HEK293T (cell line): ENCODE data around the gene SLC17A7.

Source experiments
- BHLHE40 ChIP-seq: fragments of 450-650 bp; IDR thresholded peaks from 2 replicates; pipeline ENCODE4 v1.6.1; 2016; ENCODE audit warnings: mild to moderate bottlenecking, moderate library complexity, borderline replicate concordance
- CTBP1 ChIP-seq: fragments of 450-650 bp; IDR thresholded peaks from 2 replicates; pipeline ENCODE4 v1.6.1; 2016; ENCODE audit warnings: borderline replicate concordance
- ELF4 ChIP-seq: fragments of 450-650 bp; IDR thresholded peaks from 2 replicates; pipeline ENCODE4 v1.6.1; 2017; ENCODE audit warnings: antibody characterized with exemption
- FOXK2 ChIP-seq: fragments of 450-650 bp; IDR thresholded peaks from 2 replicates; pipeline ENCODE4 v1.6.1; 2016; ENCODE audit warnings: mild to moderate bottlenecking
- FOXM1 ChIP-seq: fragments of 450-650 bp; IDR thresholded peaks from 2 replicates; pipeline ENCODE4 v1.6.1; 2017; ENCODE audit warnings: mild to moderate bottlenecking, borderline replicate concordance
- HDGF ChIP-seq: fragments of 450-650 bp; IDR thresholded peaks from 2 replicates; pipeline ENCODE4 v1.6.1; 2017; ENCODE audit warnings: antibody characterized with exemption, borderline replicate concordance
- NFRKB ChIP-seq: fragments of 450-650 bp; IDR thresholded peaks from 2 replicates; pipeline ENCODE4 v1.6.1; 2016; ENCODE audit warnings: mild to moderate bottlenecking, moderate library complexity
- PKNOX1 ChIP-seq: fragments of 450-650 bp; IDR thresholded peaks from 2 replicates; pipeline ENCODE4 v1.6.1; 2016
- SP1 ChIP-seq: fragments of 450-650 bp; IDR thresholded peaks from 2 replicates; pipeline ENCODE4 v1.6.1; 2017
- SUZ12 ChIP-seq: fragments of 450-650 bp; IDR thresholded peaks from 2 replicates; pipeline ENCODE4 v1.6.1; 2016; ENCODE audit warnings: mild to moderate bottlenecking
- TARDBP ChIP-seq: fragments of 450-650 bp; IDR thresholded peaks from 2 replicates; pipeline ENCODE4 v1.6.1; 2016
- ZNF384 ChIP-seq: fragments of 450-650 bp; IDR thresholded peaks from 2 replicates; pipeline ENCODE4 v1.6.1; 2016

GRCh38 chr19:49422407-49423070 is 18.8 kb downstream of the SLC17A7 start:
- TF ChIP-seq FOXM1 (no peak), SUZ12 (no peak), TARDBP (no peak), ELF4 (no peak), FOXK2 (no peak), PKNOX1 (no peak), CTBP1 (no peak), BHLHE40 (no peak), SP1 (no peak), HDGF (no peak), NFRKB (no peak), ZNF384 (no peak)
